Activated CD4-positive, alpha-beta T cell treated with anti-CD3 and anti-CD28 coated beads, Interleukin-2, amount 50 U/mL, for 24 hours (primary cell): Measurements from ENCODE around the gene SCNM1.

Experiments used
- DNase-seq, 2 donors: peaks; one replicate each; pipeline ENCODE4 v3.0.0-alpha.2; 2020; ENCODE audit warnings: low read depth in 1 of 2, low spot score in 1 of 2

SCNM1 gene, protein sequence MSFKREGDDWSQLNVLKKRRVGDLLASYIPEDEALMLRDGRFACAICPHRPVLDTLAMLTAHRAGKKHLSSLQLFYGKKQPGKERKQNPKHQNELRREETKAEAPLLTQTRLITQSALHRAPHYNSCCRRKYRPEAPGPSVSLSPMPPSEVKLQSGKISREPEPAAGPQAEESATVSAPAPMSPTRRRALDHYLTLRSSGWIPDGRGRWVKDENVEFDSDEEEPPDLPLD

DNA sequence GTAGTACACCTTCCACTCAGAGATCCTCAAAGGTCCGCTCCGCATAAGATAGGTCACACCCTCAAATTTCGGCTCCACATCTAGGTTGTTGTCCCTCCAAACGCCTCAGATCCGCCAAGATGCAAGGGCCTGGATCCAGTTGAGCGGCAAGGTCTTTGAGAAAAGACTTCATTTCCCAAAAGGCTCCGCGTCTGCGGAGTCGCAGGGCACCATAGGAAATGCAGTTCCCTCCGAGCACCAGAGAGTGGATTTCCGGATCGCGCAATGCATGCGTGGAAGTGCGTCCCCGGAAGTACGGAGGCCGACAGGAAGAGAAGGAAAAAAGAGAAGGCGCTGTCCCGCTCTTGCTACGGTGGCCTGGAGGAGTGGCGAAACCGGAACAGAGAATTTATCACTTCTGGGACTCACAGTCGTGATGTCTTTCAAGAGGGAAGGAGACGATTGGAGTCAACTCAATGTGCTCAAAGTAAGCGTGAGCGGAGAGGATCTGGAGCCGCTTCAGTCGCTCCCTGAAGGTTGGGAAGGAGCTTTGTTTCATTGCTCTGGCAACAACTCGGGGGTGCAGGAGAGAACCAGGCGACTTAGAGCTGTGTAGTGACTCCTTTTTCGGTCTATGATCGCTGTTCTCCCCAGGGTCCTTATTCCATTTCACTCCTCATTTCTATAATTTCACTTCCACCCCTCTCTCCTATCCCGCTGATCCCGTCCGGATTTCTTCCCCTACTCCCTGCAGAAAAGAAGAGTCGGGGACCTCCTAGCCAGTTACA is at the start of gene SCNM1, which contains the start of gene LYSMD1:
SCNM1 (plus strand) TSS at position 407 of the 767 bp plus-strand sequence; CDS start at position 416, 9 bp downstream.
LYSMD1 (minus strand) TSS at position 165 of the 767 bp plus-strand sequence. CDS start 644 bp downstream, outside the sequence.
- DNase-seq, result peak; percentile 86 to 97

- no peak for DNase-seq
Observed at GRCh38 chr1:151124763-151125403, 41.1 kb upstream of the SCNM1 start.

DNA sequence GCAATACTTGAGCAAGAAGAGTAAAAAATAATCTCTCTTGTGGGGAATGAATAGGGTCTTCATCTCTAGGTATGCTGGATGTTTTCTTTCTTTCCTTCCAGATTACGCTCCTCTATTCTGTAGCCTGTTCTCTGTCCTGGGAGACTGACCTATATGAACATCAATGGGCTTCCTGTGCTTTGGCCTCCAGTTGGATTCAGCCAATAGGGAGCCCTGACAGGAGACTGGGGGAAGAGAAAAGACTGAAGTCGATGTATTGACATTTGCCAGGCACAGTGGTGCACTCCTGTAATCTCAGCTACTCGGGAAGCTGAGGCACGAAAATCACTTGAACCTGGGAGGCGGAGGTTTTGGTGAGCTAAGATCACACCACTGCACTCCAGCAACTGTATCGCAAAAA is 37.1 kb upstream of the SCNM1 start:
- no peak for DNase-seq

DNA sequence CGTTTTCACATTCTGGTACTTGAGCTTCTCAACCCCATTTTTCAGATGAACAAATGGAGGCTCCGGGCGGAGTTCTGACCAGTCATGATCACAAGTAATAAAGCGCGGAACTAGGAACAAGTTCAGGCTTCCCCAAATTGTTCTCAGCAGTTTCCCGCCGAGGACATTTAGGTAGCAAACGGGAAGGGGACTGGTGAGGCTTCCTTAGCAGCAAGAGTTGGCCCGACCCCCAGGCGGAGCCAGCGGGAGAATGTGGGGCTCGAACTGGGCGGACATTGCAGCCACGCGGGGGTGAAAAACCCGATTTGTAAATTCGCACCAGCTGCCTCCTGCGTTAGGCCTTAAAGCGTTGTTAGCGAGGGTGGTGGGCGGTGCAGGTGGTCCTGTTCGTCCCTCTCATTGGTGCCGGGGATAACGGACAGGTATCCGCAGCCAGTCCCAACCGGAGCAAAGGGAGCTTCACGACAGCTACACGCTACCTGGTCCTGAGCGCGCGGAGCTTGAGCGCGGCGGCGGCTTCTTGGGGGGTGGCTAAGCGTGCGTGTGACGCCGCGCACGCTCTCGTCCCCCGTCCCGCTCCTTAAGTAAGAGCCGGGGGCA is 34.9 kb upstream of the SCNM1 start:
- peak; percentile 60 to 78 for DNase-seq

DNA sequence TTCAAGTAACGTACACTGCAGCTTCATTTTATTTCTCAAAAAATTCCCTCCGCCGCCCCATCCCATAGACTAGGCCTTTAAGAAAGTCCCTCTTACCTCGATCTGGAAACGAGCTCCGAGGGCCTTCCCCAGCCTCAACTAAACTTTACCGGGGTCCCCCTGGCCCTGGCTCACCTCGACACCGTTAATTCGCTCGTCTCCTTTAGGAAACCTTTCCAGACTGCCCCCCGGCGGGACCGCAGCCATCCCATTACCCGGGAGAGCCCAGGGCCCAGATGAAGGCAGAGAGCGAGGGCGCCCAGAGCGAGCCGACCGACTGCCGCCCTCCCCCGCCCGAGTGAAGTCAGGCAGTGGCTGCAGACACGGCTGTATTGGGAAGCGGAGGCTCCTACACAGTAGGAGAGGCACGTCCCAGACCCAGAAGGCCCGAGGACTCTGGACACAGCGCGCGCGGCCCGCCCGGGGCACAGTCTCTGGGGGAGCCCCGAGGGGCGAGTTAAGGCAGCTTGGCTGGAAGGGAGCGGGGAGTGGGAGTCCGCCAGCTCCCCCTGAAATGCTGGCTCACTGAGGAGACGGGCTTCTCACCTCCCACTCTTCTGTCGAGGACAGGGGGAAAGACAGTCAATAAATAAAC is 34.1 kb upstream of the SCNM1 start:
- DNase-seq, result no peak

DNA sequence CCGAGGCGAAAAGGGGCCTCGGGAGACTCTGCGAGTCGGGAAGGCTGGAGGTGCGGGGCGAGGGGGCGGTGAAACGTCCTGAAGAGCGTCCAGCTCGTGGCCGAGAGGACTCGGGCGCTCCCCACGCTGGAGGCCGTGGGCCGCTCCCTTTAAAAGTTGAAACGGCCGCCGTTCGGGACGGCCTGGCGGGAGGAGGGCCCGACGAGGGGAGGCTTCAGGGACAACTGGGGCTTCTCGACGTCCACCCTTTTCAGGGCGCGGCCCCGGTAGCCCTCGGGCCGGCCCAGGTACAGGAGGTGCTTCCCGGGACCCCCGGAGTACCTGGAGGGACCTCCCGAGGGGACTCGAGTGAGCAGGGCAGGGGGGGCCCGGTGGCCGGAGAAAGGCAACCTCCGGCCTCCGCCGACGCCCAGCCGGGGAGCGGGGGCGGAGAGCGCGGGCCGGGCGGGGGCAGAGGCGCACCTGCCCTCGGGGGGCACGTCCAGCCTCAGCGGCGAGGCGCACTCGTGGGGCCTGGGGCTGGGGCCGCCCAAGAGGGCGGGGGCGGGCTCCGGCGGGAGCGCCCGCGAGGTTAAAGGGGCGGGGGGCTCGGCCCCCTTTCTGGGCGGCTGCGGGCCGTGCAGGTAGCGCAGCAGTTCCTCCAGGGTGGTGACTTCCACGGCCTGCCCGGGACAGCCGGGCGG is 33.5 kb upstream of the SCNM1 start:
- no peak for DNase-seq

- DNase-seq, result no peak
Observed at GRCh38 chr1:151133018-151133806, 32.7 kb upstream of the SCNM1 start.

GRCh38 chr1:151134396-151134795 is 31.5 kb upstream of the SCNM1 start:
- DNase-seq, result no peak

DNA sequence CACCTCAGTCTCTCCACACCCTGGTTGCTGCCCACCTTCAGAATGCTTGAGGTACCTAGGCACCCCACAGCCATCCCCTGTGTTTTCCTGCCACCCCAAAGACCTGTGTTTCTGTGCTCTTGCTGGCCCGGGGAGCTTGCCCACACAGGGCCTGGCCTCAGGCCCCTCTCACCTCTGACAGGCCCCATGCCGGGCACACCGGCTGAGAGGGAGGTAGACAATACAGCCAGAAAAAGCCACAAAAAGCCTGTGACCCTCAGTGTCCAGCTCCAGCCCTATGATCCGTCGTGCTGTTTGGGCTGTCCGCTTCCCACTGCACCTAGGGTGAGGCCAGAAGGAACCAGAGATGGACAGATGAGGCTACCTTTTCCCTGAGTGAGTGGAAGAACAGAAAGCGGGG is 31.0 kb upstream of the SCNM1 start:
- no peak for DNase-seq

- no peak for DNase-seq
Observed at GRCh38 chr1:151135433-151136385, 30.2 kb upstream of the SCNM1 start.

GRCh38 chr1:151137789-151138188 is 28.2 kb upstream of the SCNM1 start:
- no peak for DNase-seq

- no peak for DNase-seq
Observed at GRCh38 chr1:151142411-151143056, 23.4 kb upstream of the SCNM1 start.

DNA sequence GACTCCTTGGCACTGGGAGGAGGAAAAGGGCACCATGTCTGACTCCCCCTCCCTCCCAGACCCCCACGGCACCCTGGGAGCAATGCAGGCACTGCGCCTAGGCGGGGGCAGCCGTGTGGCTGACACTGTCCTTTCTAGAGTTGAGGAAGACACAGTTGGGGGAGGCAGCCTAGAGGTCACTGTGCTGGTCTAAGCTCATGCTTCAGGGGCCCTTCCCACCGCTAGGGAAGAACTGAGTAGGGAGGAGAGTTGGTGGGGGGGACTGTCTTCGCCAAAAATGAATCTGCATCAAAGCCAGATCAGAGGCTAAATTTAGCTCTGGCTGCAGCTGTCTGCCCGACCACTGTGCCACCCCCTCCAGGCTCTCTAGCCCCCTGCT is 22.9 kb upstream of the SCNM1 start:
- DNase-seq, result no peak

GRCh38 chr1:151143986-151144385 is 22.0 kb upstream of the SCNM1 start:
- DNase-seq, result no peak

GRCh38 chr1:151144474-151145303 is 21.3 kb upstream of the SCNM1 start:
- DNase-seq, result no peak

DNA sequence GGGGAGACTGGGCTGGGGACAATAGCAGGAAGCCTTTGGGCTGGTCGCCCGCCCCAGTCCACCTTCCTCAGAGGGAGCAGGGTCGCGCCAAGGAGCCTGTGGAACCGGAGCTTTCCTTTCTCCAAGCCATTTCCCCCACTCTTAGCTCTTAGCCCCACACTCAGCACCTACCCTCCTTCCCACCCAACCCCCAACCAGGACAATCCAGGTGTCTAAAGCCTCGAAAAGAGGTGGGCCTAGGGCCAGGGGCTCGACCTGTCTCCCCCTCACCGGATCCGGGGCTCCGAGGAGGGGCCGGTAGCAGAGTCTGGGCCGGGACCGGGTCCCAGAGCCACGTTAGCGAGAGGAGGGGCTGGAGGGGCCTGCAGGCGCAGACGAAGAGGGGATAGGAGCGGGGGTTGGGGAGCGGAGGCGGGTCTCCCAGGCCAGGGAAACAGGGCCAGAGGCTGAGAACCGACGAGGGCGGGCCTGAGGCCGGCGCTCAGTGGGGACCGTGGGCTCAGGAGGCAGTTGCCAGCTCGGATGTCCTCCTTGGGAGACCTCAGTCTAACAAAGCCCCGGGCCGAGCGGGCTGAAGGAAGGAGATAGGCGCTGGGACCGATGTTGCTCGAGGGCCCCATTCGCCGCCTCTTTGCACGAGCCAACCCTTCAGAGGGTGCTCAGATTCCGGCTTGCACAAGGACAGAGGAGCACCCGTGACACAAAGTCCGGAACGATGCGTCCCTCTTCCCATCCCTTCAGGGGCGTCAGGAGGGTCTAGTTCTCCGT is 20.5 kb upstream of the SCNM1 start:
- DNase-seq, result no peak

GRCh38 chr1:151146072-151146411 is 19.9 kb upstream of the SCNM1 start:
- DNase-seq, result no peak
